HG03159 (cell line): ENCODE results near the gene TSPYL1.

Experiments used
- ATAC-seq: cut with Tn5 transposase; IDR thresholded peaks from one replicate; pipeline ENCODE4 v1.9.1; 2021; ENCODE audit warnings: mild to moderate bottlenecking, moderate library complexity; ENCODE audit not compliant: unreplicated experiment

The TSPYL1 gene

DNA sequence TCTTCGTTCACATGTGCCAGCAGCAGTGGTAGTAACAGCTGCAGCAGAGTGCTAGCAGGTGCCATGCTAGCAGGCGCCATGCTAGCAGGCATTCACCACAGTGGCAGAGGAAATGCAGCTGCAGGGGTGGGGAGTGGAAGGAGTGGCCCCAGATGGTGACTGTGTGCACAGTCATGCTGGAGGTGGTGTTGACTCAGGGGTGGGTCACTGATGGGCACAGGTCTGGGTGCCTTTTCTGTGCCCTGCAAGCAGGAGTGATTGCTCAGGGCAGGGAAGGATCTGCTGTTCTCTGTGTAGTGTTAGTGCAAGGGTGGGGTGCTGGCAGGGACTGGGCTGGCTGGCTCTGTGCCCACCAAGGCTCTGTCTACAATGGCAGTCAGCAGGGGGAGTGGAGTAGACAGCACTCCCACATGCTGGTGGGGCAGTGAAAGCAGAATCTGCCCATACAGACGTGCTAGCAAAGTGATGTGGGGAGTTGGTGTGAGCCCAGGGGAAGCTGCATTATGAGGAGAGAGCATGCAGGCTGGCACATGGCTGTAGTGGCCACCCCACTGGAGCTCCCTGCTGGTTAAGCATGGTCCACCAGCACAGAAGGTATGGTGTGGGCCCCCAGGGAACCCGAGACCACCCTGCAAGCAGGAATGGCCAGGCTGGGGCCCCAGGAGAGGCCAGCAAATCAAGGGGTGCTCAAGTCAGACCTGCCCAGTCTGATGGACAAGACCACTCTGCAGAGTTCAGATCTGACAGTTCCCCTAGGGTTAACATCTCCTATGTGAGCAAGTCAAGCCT, 14.5 kb downstream of the TSPYL1 start:
- ATAC-seq: no peak

DNA sequence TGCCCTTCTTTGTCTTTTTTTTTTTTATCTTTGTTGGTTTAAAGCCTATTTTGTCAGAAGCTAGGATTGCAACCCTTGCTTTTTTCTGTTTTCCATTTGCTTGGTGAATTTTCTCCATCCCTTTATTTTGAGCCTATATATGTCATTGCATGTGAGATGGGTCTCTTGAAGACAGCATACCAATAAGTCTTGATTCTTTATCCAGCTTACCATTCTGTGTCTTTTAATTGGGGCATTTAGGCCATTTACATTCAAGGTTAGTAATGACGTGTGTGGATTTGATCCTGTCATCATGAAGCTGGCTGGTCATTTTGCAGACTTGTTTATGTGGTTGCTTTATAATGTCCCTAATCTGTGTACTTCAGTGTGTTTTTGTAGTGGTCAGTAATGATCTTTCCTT, 16.4 kb downstream of the TSPYL1 start:
- ATAC-seq: no peak

DNA sequence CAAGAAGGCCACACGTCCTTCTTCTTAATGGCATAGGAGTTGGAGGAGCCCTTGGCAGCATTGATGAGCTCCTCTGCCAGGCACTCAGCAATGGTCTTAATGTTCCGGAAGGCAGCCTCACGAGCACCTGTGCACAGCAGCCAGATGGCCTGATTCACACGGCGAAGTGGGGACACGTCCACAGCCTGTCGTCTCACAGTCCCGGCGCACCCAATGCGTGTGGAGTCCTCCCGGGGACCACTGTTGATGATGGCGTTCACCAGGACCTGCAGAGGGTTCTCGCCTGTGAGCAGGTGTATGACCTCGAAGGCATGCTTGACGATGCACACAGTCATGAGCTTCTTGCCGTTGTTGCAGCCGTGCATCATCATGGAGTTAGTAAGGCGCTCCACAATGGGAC, 21.2 kb downstream of the TSPYL1 start:
- ATAC-seq: no peak

DNA sequence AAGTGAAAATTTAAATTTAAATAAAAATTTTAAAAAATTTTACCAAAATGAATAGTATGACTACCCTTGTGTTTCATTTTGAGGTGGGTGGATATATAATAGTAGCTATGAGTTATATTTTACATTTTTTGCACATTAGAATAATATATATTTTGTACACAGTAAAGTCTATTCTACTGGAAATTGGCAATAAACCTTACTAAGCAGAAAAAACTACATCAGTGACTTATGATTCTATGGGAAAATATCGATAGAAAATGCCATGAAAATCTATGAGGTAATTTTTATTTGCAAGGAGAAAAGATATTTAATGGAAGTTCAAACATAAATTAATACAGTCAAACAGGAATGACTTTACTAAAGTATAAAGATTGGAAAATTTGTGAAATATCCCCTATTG, 23.0 kb downstream of the TSPYL1 start:
- no peak for ATAC-seq

DNA sequence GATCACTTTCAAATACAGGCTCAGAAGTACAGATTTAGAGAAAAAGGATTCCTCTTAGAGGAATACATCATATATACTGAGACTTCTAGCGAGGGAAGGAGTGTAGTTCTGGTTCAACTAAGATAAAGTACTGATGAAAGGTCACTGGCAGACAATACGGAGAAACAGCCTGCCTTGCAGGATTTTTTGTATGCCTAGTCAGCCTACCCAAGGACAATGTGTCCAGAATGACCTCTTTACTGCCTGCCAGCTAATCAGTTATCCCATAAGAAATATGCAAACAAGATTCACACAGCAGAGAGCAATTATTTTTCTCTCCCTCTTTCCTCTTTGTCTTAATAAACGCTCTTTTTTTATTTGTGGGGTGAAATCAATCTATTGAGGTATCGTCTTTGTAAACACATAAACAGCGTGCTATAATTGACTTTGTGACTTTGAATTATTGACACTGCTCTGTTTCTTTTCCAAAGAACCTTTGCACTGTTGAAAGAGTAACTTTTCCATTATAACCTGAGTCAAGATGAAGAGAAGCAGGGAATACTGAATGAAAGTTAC, 24.4 kb downstream of the TSPYL1 start:
- ATAC-seq: no peak

DNA sequence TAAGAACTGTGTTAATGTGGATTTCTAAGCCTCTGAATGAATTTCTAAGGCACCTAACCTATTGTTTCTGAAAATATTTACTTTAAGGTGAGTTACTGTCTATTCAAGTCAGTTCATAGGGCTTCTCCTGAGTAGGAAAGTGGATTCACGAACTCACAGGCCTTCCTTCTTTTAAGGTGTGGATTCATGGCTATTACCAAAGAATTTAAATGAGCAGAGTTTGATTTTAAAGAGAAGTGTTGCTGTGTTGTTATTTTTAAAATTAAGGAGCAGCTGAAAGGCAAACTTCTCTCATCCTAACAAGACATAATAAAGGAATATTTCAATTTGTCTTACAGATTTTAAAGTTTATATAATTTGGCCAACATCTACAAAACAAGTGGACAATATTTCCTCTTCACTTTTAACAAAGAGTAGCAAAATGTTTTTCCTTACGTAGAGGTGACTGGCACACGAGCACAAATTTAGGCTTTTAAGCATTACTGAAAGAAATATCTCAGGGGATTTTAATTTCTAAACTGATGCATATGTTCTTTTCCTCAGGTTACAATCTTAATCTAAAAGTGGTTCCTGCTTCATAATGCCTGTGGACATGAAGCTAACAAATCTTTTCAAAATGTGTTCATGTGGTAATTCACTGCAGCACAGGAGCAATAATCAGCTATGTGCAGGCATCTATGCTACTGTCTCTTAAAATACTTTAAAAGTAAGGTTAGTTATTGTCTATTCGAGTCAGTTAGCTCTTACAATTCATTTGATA, 25.3 kb downstream of the TSPYL1 start:
- peak; percentile 27 for ATAC-seq

DNA sequence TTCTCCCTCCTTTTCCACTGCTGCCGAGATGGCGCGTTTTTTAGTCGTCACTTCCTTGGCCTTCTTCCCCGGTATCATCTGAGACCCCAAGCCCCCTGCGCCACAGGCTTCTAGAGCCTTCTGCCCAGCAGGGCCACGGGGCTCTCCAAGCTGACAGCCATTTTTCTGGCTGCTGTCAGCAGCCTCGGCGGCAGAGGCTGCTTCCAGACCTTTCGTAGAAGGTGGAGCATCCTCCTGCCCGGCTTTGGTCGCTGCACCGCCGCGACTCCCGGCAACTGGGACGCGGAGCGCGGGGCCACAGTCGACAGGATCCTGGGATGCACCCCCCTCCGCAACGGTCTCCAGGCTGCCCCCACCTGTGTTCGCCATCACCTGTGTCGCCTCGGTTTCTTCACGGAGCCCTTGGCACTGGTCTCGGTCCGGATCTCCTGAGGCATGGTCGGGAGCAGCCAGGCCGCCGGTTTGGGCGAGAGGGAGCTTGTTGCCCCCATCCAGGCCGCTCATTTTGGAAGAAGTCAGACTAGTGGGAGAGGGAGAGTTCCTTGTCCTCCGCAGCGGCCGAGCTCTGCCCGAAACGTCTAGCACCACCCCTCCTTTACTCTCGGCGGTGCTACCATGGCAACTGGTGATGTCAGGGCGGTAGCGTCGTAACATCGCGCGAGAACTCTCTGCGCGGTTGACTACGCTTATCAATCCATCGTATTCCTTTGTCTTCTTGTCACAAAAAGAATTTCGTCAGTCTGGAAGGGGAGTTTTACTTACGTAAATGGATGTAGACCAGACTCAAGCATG, 26.0 kb downstream of the TSPYL1 start, which contains the start of gene TSPYL4:
Gene TSPYL4 (minus strand): TSS at position 571 of the 792 bp plus-strand sequence. CDS start 67 bp downstream, at position 504.
- ATAC-seq: peak; percentile 100

DNA sequence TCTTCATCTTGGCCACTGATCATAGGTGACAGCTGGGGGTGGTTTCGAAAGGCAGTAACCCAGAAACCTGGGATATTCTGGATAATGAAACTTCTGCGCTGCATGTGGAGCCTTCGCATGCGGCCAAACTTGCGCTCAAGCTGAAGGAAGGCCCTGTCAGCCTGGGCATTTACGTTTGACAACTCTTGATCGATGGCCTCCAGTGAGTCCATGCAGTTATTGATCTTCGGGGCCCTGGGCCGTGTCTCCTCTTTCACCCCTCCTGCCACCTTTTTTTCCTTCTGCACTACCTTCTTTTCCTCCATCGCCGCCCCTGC, 26.6 kb downstream of the TSPYL1 start:
- no peak for ATAC-seq

DNA sequence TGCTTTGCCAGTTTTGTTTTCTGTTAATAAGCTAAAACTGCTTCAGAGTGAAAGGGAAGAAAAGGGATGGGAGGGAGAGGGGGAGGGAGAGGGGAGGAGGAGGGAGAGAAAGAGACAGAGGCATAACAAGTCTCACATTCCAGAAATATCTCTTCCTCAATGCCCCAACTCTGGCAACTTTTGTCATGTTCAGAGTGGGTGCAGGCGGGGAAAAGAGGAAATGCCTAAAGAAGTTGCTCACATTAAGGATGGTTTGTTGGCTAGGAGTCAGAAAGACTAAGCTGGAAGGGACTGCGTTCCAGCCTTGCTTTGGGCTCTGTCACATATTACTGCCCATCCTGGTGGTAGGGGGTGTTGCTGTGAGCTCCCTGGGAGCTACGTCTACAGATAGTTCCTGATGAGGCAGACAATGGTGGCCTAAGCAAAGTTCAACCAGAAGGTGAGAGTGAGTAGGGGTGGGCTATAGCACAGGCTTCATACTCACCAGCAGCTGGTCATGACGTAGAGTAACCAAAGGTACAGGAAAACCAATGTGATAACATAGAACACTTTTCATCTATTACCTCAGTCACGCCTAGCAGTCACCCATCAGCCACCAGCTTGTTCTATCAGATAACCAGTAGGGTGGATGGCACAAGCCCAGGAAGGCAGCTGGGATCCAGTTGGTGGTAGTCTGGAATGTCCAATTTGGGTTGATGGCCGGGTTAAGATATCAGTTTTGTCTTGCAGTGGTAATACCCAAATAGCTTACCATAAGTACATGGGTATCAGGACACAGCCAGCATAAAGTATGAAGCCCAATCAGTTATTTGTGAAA, 28.0 kb downstream of the TSPYL1 start:
- no peak for ATAC-seq

DNA sequence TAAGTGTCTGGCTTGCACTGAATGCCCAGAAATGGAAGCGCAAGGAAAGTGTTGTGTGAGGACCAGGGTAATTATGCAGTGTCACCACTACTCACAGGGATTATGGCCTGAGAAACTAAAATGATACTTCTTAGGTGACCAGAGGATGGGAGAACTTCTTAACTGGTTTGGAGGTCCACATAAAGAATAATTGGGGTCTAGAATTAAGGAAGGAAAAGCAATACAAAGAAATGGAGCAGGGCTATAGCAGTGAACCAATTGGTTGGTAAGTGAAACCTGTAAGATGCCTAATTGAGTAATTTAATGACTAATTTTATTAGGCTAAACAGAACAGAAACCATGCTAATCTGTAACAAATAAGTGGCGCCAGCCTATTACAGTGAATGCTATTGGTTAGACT, 31.2 kb downstream of the TSPYL1 start:
- no peak for ATAC-seq

DNA sequence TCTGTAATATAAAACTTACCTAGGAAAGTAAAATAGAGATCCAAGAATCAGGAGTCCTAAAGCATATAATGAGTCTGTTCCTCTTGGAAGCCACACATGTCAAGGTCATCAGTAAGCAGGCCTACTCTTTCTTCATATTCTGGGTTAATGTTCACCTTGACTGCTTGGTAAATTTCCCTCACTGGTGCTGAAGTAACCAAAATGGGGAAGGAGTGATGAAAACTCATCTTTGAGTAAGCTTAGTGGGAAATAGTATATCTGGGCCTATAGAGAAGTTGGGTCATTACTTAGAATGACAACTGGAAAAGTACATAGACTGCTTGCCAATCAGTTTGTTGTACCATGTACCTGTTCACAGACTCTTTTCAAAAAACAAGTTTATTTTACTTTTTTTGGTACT, 32.4 kb downstream of the TSPYL1 start:
- ATAC-seq: no peak

DNA sequence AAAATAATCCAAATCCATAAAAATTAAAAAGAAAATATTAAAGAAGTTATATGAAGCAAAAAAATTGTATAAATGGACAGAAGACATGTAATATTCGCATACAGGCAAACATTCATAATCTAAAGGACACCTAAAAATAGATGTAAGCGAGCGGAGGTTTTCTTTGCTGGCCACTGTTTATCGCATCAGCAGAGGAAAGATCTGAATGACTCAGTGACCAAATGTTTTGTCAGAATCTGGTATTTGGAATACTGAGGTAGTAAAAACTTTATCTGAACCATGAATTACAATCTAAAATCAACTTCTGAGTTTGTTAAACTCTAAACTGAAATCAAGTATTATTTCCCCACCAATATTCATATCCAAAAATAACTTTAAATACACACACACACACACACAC, 33.6 kb downstream of the TSPYL1 start:
- no peak for ATAC-seq

DNA sequence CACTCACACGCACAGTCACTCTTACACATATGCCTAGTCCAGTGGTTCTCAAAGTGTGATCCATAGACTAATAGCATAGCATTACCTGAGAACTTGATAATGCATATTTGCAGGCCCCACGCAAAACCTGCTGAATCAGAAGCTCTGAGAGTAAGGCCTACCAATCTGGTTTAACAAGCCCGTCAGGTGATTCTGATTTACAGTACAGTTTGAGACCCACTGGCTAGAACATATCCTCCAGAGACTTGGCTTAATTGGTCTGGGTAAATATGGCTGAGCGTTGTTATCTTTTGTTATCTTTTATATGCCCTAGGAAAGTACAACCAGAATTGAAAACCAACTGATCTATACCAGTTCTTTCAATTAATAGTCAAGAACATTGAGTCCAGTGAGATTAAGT, 35.4 kb downstream of the TSPYL1 start:
- ATAC-seq: no peak

DNA sequence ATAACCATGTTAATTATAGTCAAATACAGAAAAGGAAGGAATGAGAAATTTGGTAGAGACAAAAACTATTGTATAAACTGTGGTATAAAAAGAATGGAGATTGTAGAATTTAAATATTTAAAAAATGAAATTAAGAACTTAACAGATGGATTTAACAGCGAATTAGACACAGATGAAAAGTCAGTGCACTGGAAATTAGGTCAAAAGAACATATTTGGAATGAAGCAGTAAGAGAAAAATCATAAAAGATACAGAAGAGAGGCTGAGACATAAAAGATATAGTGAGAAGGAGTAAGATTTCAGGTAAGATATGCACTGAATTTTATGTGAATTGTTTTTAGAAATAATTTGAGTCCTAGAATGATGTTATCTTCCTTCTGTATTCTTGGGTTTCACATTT, 39.9 kb downstream of the TSPYL1 start:
- ATAC-seq: no peak

DNA sequence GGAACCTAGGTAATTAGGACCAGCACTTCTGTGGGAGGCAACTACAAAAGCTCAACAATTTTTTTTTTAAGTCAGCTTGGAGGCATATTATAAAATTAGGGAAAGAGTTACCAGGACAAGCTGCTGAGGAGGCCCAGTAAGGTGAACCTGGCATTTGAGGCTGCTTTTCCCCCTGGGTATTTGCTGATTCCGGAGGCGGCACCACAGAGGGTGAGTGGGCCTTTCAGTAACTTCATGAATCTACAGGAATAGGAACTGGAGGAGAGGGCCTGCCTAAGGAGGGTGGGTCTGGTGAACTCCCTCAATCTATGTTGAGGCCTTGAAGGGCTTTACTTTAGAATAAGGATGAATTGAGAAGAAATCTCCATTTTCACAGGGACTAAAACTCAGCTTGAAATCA, 40.5 kb downstream of the TSPYL1 start:
- no peak for ATAC-seq

DNA sequence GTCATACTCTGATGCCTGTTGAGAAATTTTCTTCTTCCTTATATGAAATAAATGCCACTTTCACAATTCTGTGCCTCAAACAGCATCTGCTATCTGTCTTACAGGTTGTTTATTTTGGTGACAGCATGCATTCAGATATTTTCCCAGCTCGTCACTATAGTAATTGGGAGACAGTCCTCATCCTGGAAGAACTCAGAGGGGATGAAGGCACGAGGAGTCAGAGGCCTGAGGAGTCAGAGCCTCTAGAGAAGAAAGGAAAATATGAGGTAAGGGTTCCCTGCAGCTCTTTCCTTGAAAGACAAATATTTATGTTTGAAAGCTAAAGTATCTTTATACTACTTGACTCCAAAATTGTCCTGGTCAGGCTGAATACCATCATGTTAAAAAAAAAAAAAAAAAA, 41.6 kb downstream of the TSPYL1 start:
- no peak for ATAC-seq

DNA sequence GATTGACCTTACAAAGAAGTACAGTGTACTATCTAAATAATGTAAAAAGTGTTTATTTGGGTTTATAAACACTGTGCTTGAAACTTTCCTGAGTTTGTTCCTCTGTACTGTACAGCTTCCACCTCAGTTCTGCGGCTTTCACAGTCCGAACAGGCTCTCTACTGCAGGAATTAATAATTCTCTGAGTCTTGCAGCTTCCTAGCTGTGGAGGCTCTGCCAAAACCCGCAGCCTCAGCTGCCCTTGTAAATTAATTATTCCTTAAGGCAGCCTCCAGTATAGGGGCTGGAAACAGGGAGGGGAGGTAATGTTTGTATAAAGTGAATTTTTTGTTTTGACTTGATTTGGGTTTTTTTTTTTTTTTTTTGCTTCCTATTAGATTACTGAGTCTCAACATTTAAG, 45.0 kb downstream of the TSPYL1 start:
- ATAC-seq: no peak

DNA sequence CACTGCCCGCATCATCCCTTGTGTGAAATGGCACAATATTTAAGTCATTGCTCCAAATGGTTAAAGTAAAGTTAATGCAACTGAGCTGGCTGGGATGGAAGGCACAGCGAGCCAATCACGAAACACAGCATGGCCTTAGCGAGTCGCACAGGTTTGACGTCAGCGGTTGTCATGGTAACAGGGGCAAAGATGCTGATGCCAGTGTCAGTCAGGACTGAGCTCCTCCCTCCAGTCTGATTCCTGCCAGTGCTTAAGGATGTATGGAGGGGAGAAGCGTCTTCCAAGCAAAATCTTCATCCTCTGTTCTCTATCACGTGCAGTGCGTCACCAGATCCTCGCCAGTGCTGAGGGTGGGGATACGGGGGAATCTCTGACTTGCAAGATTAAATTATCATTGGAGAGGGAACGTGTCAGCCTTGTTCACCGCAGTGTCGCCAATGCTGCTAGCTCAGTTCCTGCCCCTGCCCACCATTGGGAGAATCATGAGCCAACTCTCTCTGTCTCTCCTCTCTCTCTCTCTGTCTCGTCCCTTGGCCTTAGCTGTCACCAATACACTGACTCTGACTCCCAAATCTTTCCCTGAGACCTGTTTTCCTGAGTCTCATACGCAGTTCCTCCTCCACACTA, 50.3 kb downstream of the TSPYL1 start:
- ATAC-seq: no peak
